IMR-90 (cell line): ENCODE measurements around the gene TBRG4. TPM values are rescaled to one million over a fixed set of nuclear protein-coding genes. Genes with fewer than 3 reads are reported as not detected.

Experiments
- ATAC-seq: fragments of 200-7000 bp; cut with Tn5 transposase; 2 replicates; pipeline ENCODE4 v1.9.1; 2020; ENCODE audit warnings: low read depth, mild to moderate bottlenecking, moderate library complexity
- BruUV-seq: library from RNA; stranded (reverse); fragments of 400-500 nt; replicated peaks from 2 replicates; lab custom pipeline; 2021; lab: Mats Ljungman, UMichigan
- CTCF ChIA-PET: fragments of 300-600 bp; formaldehyde crosslinking; extraction: SDS; loops from one replicate; lab custom pipeline; 2021; ENCODE audit warnings: antibody characterized with exemption; lab: Yijun Ruan, JAX
- POLR2A ChIA-PET: fragments of 300-600 bp; sonication (Branson Sonifier 250); formaldehyde crosslinking; loops from one replicate; lab custom pipeline; 2022; ENCODE audit warnings: antibody characterized with exemption; ENCODE audit not compliant: unreplicated experiment; lab: Charles Lee
- DNase-seq: peaks from one replicate; pipeline ENCODE4 v3.0.0; 2013
- H2AFZ ChIP-seq: replicated peaks from 2 replicates; pipeline ENCODE3; 2013; ENCODE audit warnings: low read length, mild to moderate bottlenecking; ENCODE audit not compliant: poor library complexity
- H2AK5ac ChIP-seq: 2 replicates; pipeline ENCODE4 v1.6.1; 2013; ENCODE audit warnings: low read depth, low read length, inconsistent platforms
- H2AK9ac ChIP-seq: replicated peaks from 2 replicates; pipeline ENCODE3; 2013; ENCODE audit warnings: mild to moderate bottlenecking, low read depth, low read length, moderate library complexity; ENCODE audit not compliant: poor library complexity
- H2BK120ac ChIP-seq: 2 replicates; pipeline ENCODE4 v1.6.1; 2013; ENCODE audit warnings: low read depth, low read length, inconsistent platforms
- H2BK15ac ChIP-seq: 3 replicates; pipeline ENCODE4 v1.6.1; 2013; ENCODE audit warnings: low read depth, low read length, inconsistent platforms
- H2BK20ac ChIP-seq: 2 replicates; pipeline ENCODE4 v1.6.1; 2013; ENCODE audit warnings: low read depth, mild to moderate bottlenecking, inconsistent platforms, low read length, moderate library complexity
- H2BK5ac ChIP-seq: 2 replicates; pipeline ENCODE4 v1.6.1; 2013; ENCODE audit warnings: mild to moderate bottlenecking, low read depth, low read length, inconsistent platforms; ENCODE audit not compliant: poor library complexity, severe bottlenecking
- H3K14ac ChIP-seq: replicated peaks from 2 replicates; pipeline ENCODE4 v1.6.1; 2013; ENCODE audit warnings: low read depth, low read length, inconsistent platforms
- H3K18ac ChIP-seq: 2 replicates; pipeline ENCODE4 v1.6.1; 2013; ENCODE audit warnings: low read depth, low read length, control low read depth
- H3K23ac ChIP-seq: 2 replicates; pipeline ENCODE4 v1.6.1; 2013; ENCODE audit warnings: low read depth, low read length, inconsistent platforms
- H3K27ac ChIP-seq: 2 replicates; pipeline ENCODE4 v1.5.1; 2013; ENCODE audit warnings: mild to moderate bottlenecking, control low read depth, low read length; ENCODE audit not compliant: insufficient read depth
- H3K27me3 ChIP-seq: 2 replicates; pipeline ENCODE4 v1.6.1; 2013; ENCODE audit warnings: low read length; ENCODE audit not compliant: control insufficient read depth, insufficient read depth
- H3K36me3 ChIP-seq: 2 replicates; pipeline ENCODE4 v1.6.1; 2013; ENCODE audit warnings: low read length, mixed read lengths; ENCODE audit not compliant: control insufficient read depth, insufficient read depth
- H3K4ac ChIP-seq: 2 replicates; pipeline ENCODE4 v1.6.1; 2013; ENCODE audit warnings: low read depth, low read length, inconsistent platforms
- H3K4me1 ChIP-seq: 2 replicates; pipeline ENCODE4 v1.6.1; 2013; ENCODE audit warnings: low read length, mixed read lengths; ENCODE audit not compliant: control insufficient read depth, insufficient read depth
- H3K4me2 ChIP-seq: 2 replicates; pipeline ENCODE4 v1.6.1; 2013; ENCODE audit warnings: low read depth, mild to moderate bottlenecking, control low read depth, low read length, moderate library complexity
- H3K4me3 ChIP-seq: 2 replicates; pipeline ENCODE4 v1.5.1; 2013; ENCODE audit warnings: low read depth, mild to moderate bottlenecking, control low read depth, low read length, moderate library complexity; ENCODE audit not compliant: insufficient read depth
- H3K56ac ChIP-seq: 2 replicates; pipeline ENCODE4 v1.6.1; 2013; ENCODE audit warnings: low read length, inconsistent platforms; ENCODE audit not compliant: insufficient read depth; ENCODE audit errors: extremely low read depth
- H3K79me1 ChIP-seq, 2 experiments: 2 replicates each; pipeline ENCODE4 v1.6.1; 2013; ENCODE audit warnings: low read length in 2 of 2, inconsistent platforms in 1 of 2, low read depth in 1 of 2
- H3K9ac ChIP-seq: 2 replicates; pipeline ENCODE4 v1.6.1; 2013; ENCODE audit warnings: low read depth, low read length, control low read depth
- H3K9me1 ChIP-seq: 2 replicates; pipeline ENCODE4 v1.6.1; 2013; ENCODE audit warnings: low read length, inconsistent platforms; ENCODE audit not compliant: insufficient read depth
- H3K9me3 ChIP-seq: 2 replicates; pipeline ENCODE4 v1.6.1; 2013; ENCODE audit warnings: low read length; ENCODE audit not compliant: control insufficient read depth, insufficient read depth
- H4K20me1 ChIP-seq: 2 replicates; pipeline ENCODE4 v1.6.1; 2013; ENCODE audit warnings: low read length, inconsistent platforms; ENCODE audit not compliant: insufficient read depth
- H4K5ac ChIP-seq: 2 replicates; pipeline ENCODE4 v1.6.1; 2013; ENCODE audit warnings: mild to moderate bottlenecking, low read depth, low read length, control low read depth
- H4K8ac ChIP-seq, 2 experiments: 2 replicates each; pipeline ENCODE4 v1.6.1; 2013; ENCODE audit warnings: low read depth in 2 of 2, low read length in 2 of 2, control low read depth in 1 of 2, inconsistent platforms in 1 of 2
- H4K91ac ChIP-seq: 2 replicates; pipeline ENCODE4 v1.6.1; 2013; ENCODE audit warnings: low read depth, low read length, inconsistent platforms; ENCODE audit not compliant: insufficient read depth
- CEBPB ChIP-seq: IDR thresholded peaks from 2 replicates; pipeline ENCODE4 v1.6.1; 2012; ENCODE audit warnings: low read depth, low read length, improper control_type of control experiment
- FOS ChIP-seq: fragments of 150-350 bp; IDR thresholded peaks from 2 replicates; pipeline ENCODE4 v1.6.1; 2016; ENCODE audit warnings: low read depth, low read length
- MAZ ChIP-seq: IDR thresholded peaks from 2 replicates; pipeline ENCODE4 v1.6.1; 2012; ENCODE audit warnings: low read depth, mild to moderate bottlenecking, low read length, improper control_type of control experiment, moderate library complexity, borderline replicate concordance
- POLR2A ChIP-seq: IDR thresholded peaks from 2 replicates; pipeline ENCODE4 v1.6.1; 2012; ENCODE audit warnings: mild to moderate bottlenecking, low read depth, low read length
- RAD21 ChIP-seq: IDR thresholded peaks from 2 replicates; pipeline ENCODE4 v1.6.1; 2012; ENCODE audit warnings: low read length, improper control_type of control experiment
- RCOR1 ChIP-seq: IDR thresholded peaks from 2 replicates; pipeline ENCODE4 v1.6.1; 2012; ENCODE audit warnings: mild to moderate bottlenecking, low read length, improper control_type of control experiment; ENCODE audit not compliant: insufficient replicate concordance
- RFX5 ChIP-seq: IDR thresholded peaks from 2 replicates; pipeline ENCODE4 v1.8.0; 2012; ENCODE audit warnings: low read depth, mild to moderate bottlenecking, low read length, moderate library complexity
- WGBS, 2 experiments: methylation state at CpG; one replicate each; pipeline versions ENCODE4 v1.1.5 to v1.1.7; 2013; ENCODE audit warnings: missing lambda C conversion rate in 2 of 2; ENCODE audit not compliant: insufficient read length in 1 of 2; ENCODE audit errors: extremely low coverage in 2 of 2; 5-methylcytosine and 5-hydroxymethylcytosine counted together
- dilution Hi-C: fragments of 300-500 bp; cut with HindIII; formaldehyde crosslinking; loops from one replicate; pipeline ENCODE4 v1.14.3; 2018; ENCODE audit warnings: low sequenced_read_pairs; ENCODE audit not compliant: unreplicated experiment
- in situ Hi-C: fragments of 300-500 bp; cut with MboI; formaldehyde crosslinking; loops from 3 replicates; pipeline ENCODE4 v1.14.3; 2019; ENCODE audit warnings: low sequenced_read_pairs, inconsistent platforms, mixed read lengths
- intact Hi-C: fragments of 100-400 bp; cut with micrococcal nuclease; formaldehyde crosslinking; loops from 2 replicates; pipeline ENCODE4 v1.10.0; 2022
- polyA plus RNA-seq, 3 experiments: library from polyadenylated mRNA; depleted of rRNA; stranded (reverse); fragments of >200 nt; gene quantifications; 2 replicates each; pipeline ENCODE4 v1.2.3, GENCODE V29; 2012; ENCODE audit warnings: low replicate concordance in 1 of 3
- total RNA-seq: library from RNA; depleted of rRNA; stranded (reverse); fragments of >200 nt; gene quantifications from 2 replicates; pipeline ENCODE4 v1.2.3, GENCODE V29; 2012

The TBRG4 gene
- total and polyA plus RNA-seq, 2 of the 4 experiments (the other 2 are of a cell fraction) = 71.6 to 77.6 TPM

GRCh38 chr7:45060295-45060694, 51.2 kb downstream of the TBRG4 start:
- Histone ChIP-seq H3K27me3 (no peaks in the 10 kb centered on the region), H2BK120ac (no peak overlapping the region), H4K5ac (no peak overlapping the region), H2BK5ac (no peak overlapping the region), H2BK20ac (no peak overlapping the region), H2AK9ac (no peak overlapping the region), H3K4me1 (peaks cover 1% of the 10 kb centered on the region), H4K20me1 (peaks cover 25% of the 10 kb centered on the region), H3K27ac (no peak overlapping the region), H3K56ac (no peak overlapping the region), H4K91ac (no peak overlapping the region), H3K9me1 (peaks cover 19% of the 10 kb centered on the region), H3K18ac (no peak overlapping the region), H3K14ac (no peak overlapping the region), H3K9ac (no peak overlapping the region), H2AK5ac (no peak overlapping the region), H3K4me2 (no peak overlapping the region), H3K23ac (no peak overlapping the region), H3K79me1 (peaks cover 36 to 78% of the 10 kb centered on the region in 2 experiments), H3K4me3 (no peak overlapping the region), H2AFZ (no peak overlapping the region), H3K4ac (no peak overlapping the region), H3K9me3 (no peaks in the 10 kb centered on the region), H2BK15ac (no peak overlapping the region), H3K36me3 (peaks cover 13% of the 10 kb centered on the region), H4K8ac (no peak overlapping the region)
- DNase-seq = no peak
- POLR2A ChIA-PET = no interaction called here
- CTCF ChIA-PET = interaction anchor here (1.4 kb wide), 1 partner anchor 25 kb away, joined by 3 read pairs; no protein-coding TSS in a partner anchor
- intact Hi-C loops (no loop called here), dilution Hi-C loops (no loop called here), in situ Hi-C loops (no loop called here)
- WGBS, 2 experiments = no CpG with 5 or more reads among the region's 3 CpGs
- no TSS peak for BruUV-seq
- no peak for ATAC-seq
- TF ChIP-seq FOS = no peak
- no peak for TF ChIP-seq MAZ
- no peak for TF ChIP-seq RFX5
- TF ChIP-seq POLR2A = no peak
- TF ChIP-seq RAD21 = no peak
- no peak for TF ChIP-seq CEBPB
- TF ChIP-seq RCOR1 = no peak
